K562 (cell line): Measurements from ENCODE around the gene ECE2.

Experiments used
- CTCF ChIP-seq, 3 experiments: IDR thresholded peaks in 2 of 3; conservative IDR thresholded peaks in 1 of 3; 2 replicates each; pipeline ENCODE4 v1.5.1; 2011 to 2012; ENCODE audit warnings: low read length in 3 of 3, mild to moderate bottlenecking in 3 of 3, control low read depth in 2 of 3, improper control_type of control experiment in 1 of 3, inconsistent platforms in 1 of 3, low read depth in 1 of 3, mixed read lengths in 1 of 3, moderate library complexity in 1 of 3; ENCODE audit not compliant: insufficient read depth in 2 of 3
- ESRRA ChIP-seq: fragments of 450-650 bp; IDR thresholded peaks from 2 replicates; pipeline ENCODE4 v1.6.1; 2014; ENCODE audit warnings: low read depth, mild to moderate bottlenecking, moderate library complexity, borderline replicate concordance
- JUND ChIP-seq, 2 experiments: IDR thresholded peaks; 2 replicates in 1 of 2; 3 replicates in 1 of 2; pipeline ENCODE4 v1.6.1; 2011; ENCODE audit warnings: borderline replicate concordance in 2 of 2, low read depth in 2 of 2, low read length in 2 of 2, improper control_type of control experiment in 1 of 2, missing biosample characterization in 1 of 2, missing genetic modification characterization in 1 of 2, missing genetic modification reagents in 1 of 2
- NFATC3 ChIP-seq: fragments of 450-650 bp; IDR thresholded peaks from 2 replicates; pipeline ENCODE4 v1.6.1; 2017; ENCODE audit warnings: mild to moderate bottlenecking
- POU5F1 ChIP-seq: fragments of 150-350 bp; IDR thresholded peaks from 2 replicates; pipeline ENCODE4 v1.6.1; 2014; ENCODE audit warnings: borderline replicate concordance, low read length, low read depth, mild to moderate bottlenecking; ENCODE audit not compliant: partially characterized antibody
- PYGO2 ChIP-seq: fragments of 450-650 bp; IDR thresholded peaks from 2 replicates; pipeline ENCODE4 v1.6.1; 2016; ENCODE audit warnings: mild to moderate bottlenecking, missing genetic modification characterization, moderate library complexity, missing compliant biosample characterization
- RAD21 ChIP-seq, 2 experiments: fragments of 250-450 bp in 1 of 2; fragments of 450-650 bp in 1 of 2; sonication (Bioruptor Pico) in 1 of 2; formaldehyde crosslinking in 1 of 2; IDR thresholded peaks in 1 of 2; conservative IDR thresholded peaks in 1 of 2; 2 replicates each; pipeline versions ENCODE4 v1.4.0 to v1.8.0; 2020 to 2022; ENCODE audit warnings: mild to moderate bottlenecking in 2 of 2, moderate library complexity in 1 of 2
- SMC3 ChIP-seq: conservative IDR thresholded peaks from 2 replicates; pipeline ENCODE4 v1.6.1; 2011; ENCODE audit warnings: low read depth, low read length, improper control_type of control experiment; ENCODE audit not compliant: insufficient read depth
- SP1 ChIP-seq: sonication (generic); formaldehyde crosslinking; IDR thresholded peaks from 2 replicates; pipeline ENCODE4 v1.8.1; 2022; ENCODE audit warnings: mild to moderate bottlenecking, missing genetic modification reagents
- TAF1 ChIP-seq: IDR thresholded peaks from 2 replicates; pipeline ENCODE4 v1.6.1; 2011; ENCODE audit warnings: mild to moderate bottlenecking, low read length, moderate library complexity; ENCODE audit not compliant: insufficient read depth, control insufficient read depth, severe bottlenecking; ENCODE audit errors: extremely low read depth
- TCF7L2 ChIP-seq: fragments of 150-350 bp; IDR thresholded peaks from 2 replicates; pipeline ENCODE4 v1.6.1; 2016; ENCODE audit warnings: low read depth, mild to moderate bottlenecking, low read length, moderate library complexity
- ZBTB26 ChIP-seq: fragments of 450-650 bp; formaldehyde crosslinking; IDR thresholded peaks from 2 replicates; pipeline ENCODE4 v1.4.0; 2022; ENCODE audit warnings: missing genetic modification characterization

GRCh38 chr3:184317201-184317600 is 41.4 kb downstream of the ECE2 start:
- TF ChIP-seq TCF7L2: no peak
- no peak for TF ChIP-seq CTCF (IDR thresholded peaks at IDR 0.05 in 2 of 3, conservative IDR thresholded peaks at IDR 0.05 in 1 of 3; ENCODE audit: insufficient read depth in 2 of 3, low read depth in 1 of 3, low read length in 3 of 3)
- no peak for TF ChIP-seq TAF1
- TF ChIP-seq JUND (IDR thresholded peaks at IDR 0.05; ENCODE audit: borderline replicate concordance, low read depth, low read length): no peak
- no peak for TF ChIP-seq JUND (tag; IDR thresholded peaks at IDR 0.05; ENCODE audit: borderline replicate concordance, low read depth, low read length)
- TF ChIP-seq PYGO2 (tag): no peak
- no peak for TF ChIP-seq ZBTB26 (CRISPR knock-in tag)
- TF ChIP-seq POU5F1: no peak
- TF ChIP-seq ESRRA: no peak
- no peak for TF ChIP-seq NFATC3
- no peak for TF ChIP-seq SP1 (CRISPR knock-in tag)
- TF ChIP-seq SMC3: no peak
- no peak for TF ChIP-seq RAD21 (CRISPR knock-in tag; conservative IDR thresholded peaks at IDR 0.05 in 1 of 2, IDR thresholded peaks at IDR 0.05 in 1 of 2)
